H1 (cell line): ENCODE data around the gene WDR11. TPM values are rescaled to one million over a fixed set of nuclear protein-coding genes. Genes with fewer than 3 reads are reported as not detected.

Source experiments
- EP300 ChIP-seq, 2 experiments: IDR thresholded peaks; 1 replicate in 1 of 2; 2 replicates in 1 of 2; pipeline ENCODE4 v1.6.1; 2011 to 2012; ENCODE audit warnings: low read depth in 2 of 2, low read length in 2 of 2, mild to moderate bottlenecking in 2 of 2, borderline replicate concordance in 1 of 2, inconsistent platforms in 1 of 2, moderate library complexity in 1 of 2
- GTF2F1 ChIP-seq: IDR thresholded peaks from 2 replicates; pipeline ENCODE4 v1.6.1; 2012; ENCODE audit warnings: low read depth, low read length, improper control_type of control experiment, borderline replicate concordance
- HDAC6 ChIP-seq: IDR thresholded peaks from one replicate; pipeline ENCODE4 v1.7.1; 2012; ENCODE audit warnings: low read depth, mild to moderate bottlenecking, inconsistent platforms, low read length, moderate library complexity
- polyA plus RNA-seq, 7 experiments: library from polyadenylated mRNA; depleted of rRNA in 3 of 7; stranded (reverse) in 5 of 7; unstranded in 2 of 7; fragments of >200 nt in 5 of 7; fragments of 200-250 nt in 2 of 7; gene quantifications; 1 replicate in 5 of 7; 2 replicates in 1 of 7; 4 replicates in 1 of 7; pipeline versions ENCODE4 v1.2.1 to v1.2.3, GENCODE V29; 2011 to 2013; ENCODE audit warnings: missing spikeins in 2 of 7, mixed read lengths in 2 of 7
- total RNA-seq: library from RNA; stranded (reverse); fragmentation: NEBNext Ultra II Directional; extraction: Animal tissue kit (Norgen Biotek cat#: 25700); gene quantifications from 2 replicates; pipeline ENCODE4 v1.2.1, GENCODE V29; 2021
- TF ChIP-seq, protein P1 (sequence below): IDR thresholded peaks from 2 replicates; pipeline ENCODE4 v1.6.1; 2012; ENCODE audit warnings: inconsistent platforms

The WDR11 gene
- total and polyA plus RNA-seq, 2 of the 8 experiments (the other 6 are each of a cell fraction or from before 2014, with no cell fraction given), result 39.7 to 41.9 TPM

DNA sequence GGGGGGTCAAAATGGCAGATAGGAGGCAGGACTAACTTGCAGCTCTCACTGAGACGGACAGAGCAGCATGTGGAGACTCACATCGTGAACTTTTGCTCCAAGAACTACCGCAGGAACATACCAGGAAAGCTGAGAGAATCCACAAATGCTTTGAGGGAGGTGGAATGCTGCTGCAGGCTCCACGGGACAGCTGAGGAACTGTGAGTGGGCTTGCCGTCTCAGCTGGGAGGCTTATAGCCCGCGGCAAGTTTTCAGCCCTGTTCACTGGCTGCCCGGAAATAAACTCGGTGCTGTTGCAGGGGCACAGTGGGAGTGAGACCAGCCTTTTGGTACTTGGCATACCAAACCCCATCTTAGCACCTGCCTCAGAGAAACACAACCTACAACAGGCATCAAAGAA, 19.1 kb upstream of the WDR11 start (continued):
- TF ChIP-seq EP300 (IDR thresholded peaks at IDR 0.05; ENCODE audit: borderline replicate concordance in 1 of 2, low read depth in 2 of 2, low read length in 2 of 2), result no peak
- no peak for TF ChIP-seq HDAC6
- TF ChIP-seq, protein P1, sequence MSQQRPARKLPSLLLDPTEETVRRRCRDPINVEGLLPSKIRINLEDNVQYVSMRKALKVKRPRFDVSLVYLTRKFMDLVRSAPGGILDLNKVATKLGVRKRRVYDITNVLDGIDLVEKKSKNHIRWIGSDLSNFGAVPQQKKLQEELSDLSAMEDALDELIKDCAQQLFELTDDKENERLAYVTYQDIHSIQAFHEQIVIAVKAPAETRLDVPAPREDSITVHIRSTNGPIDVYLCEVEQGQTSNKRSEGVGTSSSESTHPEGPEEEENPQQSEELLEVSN, result no peak
- TF ChIP-seq GTF2F1, result no peak
- TF ChIP-seq, all 59 proteins: peak for 0
